Natural killer cell (primary cell): Measurements from ENCODE around the gene PPP1R3G. TPM values are rescaled to one million over a fixed set of nuclear protein-coding genes. Genes with fewer than 3 reads are reported as not detected.

ENCODE experiments used
- ATAC-seq, 3 donors: fragments of 150-1000 bp in 2 of 3; fragments of 200-7000 bp in 1 of 3; cut with Tn5 transposase; 1 replicate in 1 of 3; 2 replicates in 2 of 3; pipeline ENCODE4 v1.10.0; 2021; ENCODE audit warnings: mild to moderate bottlenecking in 2 of 3, moderate library complexity in 2 of 3
- DNase-seq, 2 donors: peaks; one replicate each; pipeline versions ENCODE4 v3.0.0 to v3.0.0-alpha.2; 2013 to 2021; ENCODE audit warnings: mixed read lengths in 1 of 2
- H3K27ac ChIP-seq: one replicate; pipeline ENCODE4 v1.5.1; 2013; ENCODE audit warnings: mild to moderate bottlenecking, low read length
- H3K27me3 ChIP-seq: one replicate; pipeline ENCODE4 v1.6.1; 2013; ENCODE audit warnings: low read length; ENCODE audit not compliant: control insufficient read depth, insufficient read depth
- H3K36me3 ChIP-seq: one replicate; pipeline ENCODE4 v1.6.1; 2013; ENCODE audit warnings: low read length; ENCODE audit not compliant: control insufficient read depth, insufficient read depth
- H3K4me1 ChIP-seq: one replicate; pipeline ENCODE4 v1.6.1; 2013; ENCODE audit warnings: low read length; ENCODE audit not compliant: control insufficient read depth, insufficient read depth
- H3K4me3 ChIP-seq: one replicate; pipeline ENCODE4 v1.5.1; 2013; ENCODE audit warnings: low read length
- H3K9me3 ChIP-seq: one replicate; pipeline ENCODE4 v1.6.1; 2013; ENCODE audit warnings: low read length; ENCODE audit not compliant: control insufficient read depth, insufficient read depth
- H3K27ac Mint-ChIP-seq, 2 donors: one replicate each; pipeline ENCODE4 v1.8.0; 2022; ENCODE audit warnings: mild to moderate bottlenecking in 2 of 2, mixed read lengths in 2 of 2, moderate library complexity in 1 of 2
- H3K27me3 Mint-ChIP-seq, 2 donors: one replicate each; pipeline ENCODE4 v1.8.0; 2022; ENCODE audit warnings: low read depth in 2 of 2, mixed read lengths in 2 of 2
- H3K36me3 Mint-ChIP-seq: one replicate; pipeline ENCODE4 v1.8.0; 2022; ENCODE audit warnings: mixed read lengths
- H3K4me1 Mint-ChIP-seq, 2 donors: one replicate each; pipeline ENCODE4 v1.8.0; 2022; ENCODE audit warnings: mixed read lengths in 2 of 2
- H3K4me3 Mint-ChIP-seq: one replicate; pipeline ENCODE4 v1.8.0; 2022; ENCODE audit warnings: mild to moderate bottlenecking, moderate library complexity, mixed read lengths
- H3K9me3 Mint-ChIP-seq, 2 donors: one replicate each; pipeline ENCODE4 v1.8.0; 2022; ENCODE audit warnings: mixed read lengths in 2 of 2
- CTCF ChIP-seq: fragments of 200-600 bp; IDR thresholded peaks from one replicate; pipeline ENCODE4 v1.8.0; 2022; ENCODE audit warnings: antibody characterized with exemption
- WGBS: methylation state at CpG from one replicate; pipeline ENCODE4 v1.1.7; 2013; ENCODE audit warnings: missing lambda C conversion rate; ENCODE audit not compliant: insufficient coverage; 5-methylcytosine and 5-hydroxymethylcytosine counted together
- intact Hi-C: fragments of 100-400 bp; cut with micrococcal nuclease; formaldehyde crosslinking; loops from one replicate; pipeline ENCODE4 v1.14.2; 2022
- total RNA-seq, 4 donors: library from RNA; stranded (reverse); fragments of 120-200 nt in 1 of 4; gene quantifications; one replicate each; pipeline versions ENCODE4 v1.2.3 to v1.2.4, GENCODE V29; 2013 to 2022

Gene PPP1R3G
- total RNA-seq = under 1 TPM in 1 of 3 donors, not detected in 2; 0.07 TPM
- 0.20 TPM for total RNA-seq (2013)

GRCh38 chr6:5084781-5085647 is at the start of gene PPP1R3G:
TSS of gene PPP1R3G (plus strand) at chr6:5085341. CDS start at chr6:5085486, 145 bp downstream.
- no peaks in the 10 kb centered on the region for H3K9me3 ChIP-seq
- peak within 1 kb of the TSS; percentile 17 for H3K4me3 ChIP-seq
- ATAC-seq = no peak
- DNase-seq = no peak
- Mint-ChIP-seq H3K4me1 (no peaks in the 10 kb centered on the region), H3K4me3 (no peak within 1 kb of the TSS), H3K27me3 (peaks cover 27 to 34% of the 10 kb centered on the region in 2 donors), H3K27ac (no peak within 1 kb of the TSS), H3K9me3 (no peaks in the 10 kb centered on the region), H3K36me3 (no peaks in the 10 kb centered on the region)
- WGBS = under 1% methylated on average over 83 of the region's 83 CpGs
- no peak for TF ChIP-seq CTCF
- H3K27me3 ChIP-seq = peaks cover 4% of the 10 kb centered on the region
- H3K4me1 ChIP-seq = peaks cover 12% of the 10 kb centered on the region
- intact Hi-C loops = no loop called here
- H3K36me3 ChIP-seq = no peaks in the 10 kb centered on the region
- H3K27ac ChIP-seq = no peak within 1 kb of the TSS

GRCh38 chr6:5036269-5036668 is 48.9 kb upstream of the PPP1R3G start:
- H3K27me3 Mint-ChIP-seq = peaks cover 4 to 7% of the 10 kb centered on the region in 2 donors
- no peak overlapping the region for H3K27ac Mint-ChIP-seq
- no peaks in the 10 kb centered on the region for H3K9me3 Mint-ChIP-seq
- Histone ChIP-seq H3K27me3 (no peaks in the 10 kb centered on the region), H3K36me3 (no peaks in the 10 kb centered on the region), H3K4me3 (no peak overlapping the region), H3K9me3 (no peaks in the 10 kb centered on the region), H3K4me1 (no peaks in the 10 kb centered on the region), H3K27ac (no peak overlapping the region)
- H3K36me3 Mint-ChIP-seq = no peaks in the 10 kb centered on the region
- H3K4me3 Mint-ChIP-seq = no peak overlapping the region
- ATAC-seq (no peak), DNase-seq (no peak)
- intact Hi-C loops = no loop called here
- TF ChIP-seq CTCF = no peak
- WGBS = 63% methylated on average over 8 of the region's 8 CpGs
- no peaks in the 10 kb centered on the region for H3K4me1 Mint-ChIP-seq

- Mint-ChIP-seq H3K36me3 (no peaks in the 10 kb centered on the region), H3K27ac (no peak overlapping the region), H3K9me3 (no peaks in the 10 kb centered on the region), H3K4me1 (no peaks in the 10 kb centered on the region), H3K27me3 (no peaks in the 10 kb centered on the region), H3K4me3 (no peak overlapping the region)
- H3K4me3 ChIP-seq = no peak overlapping the region
- no peaks in the 10 kb centered on the region for H3K36me3 ChIP-seq
- intact Hi-C loops = no loop called here
- ATAC-seq (no peak), DNase-seq (no peak)
- no peaks in the 10 kb centered on the region for H3K4me1 ChIP-seq
- H3K9me3 ChIP-seq = no peaks in the 10 kb centered on the region
- no peak for TF ChIP-seq CTCF
- H3K27me3 ChIP-seq = no peaks in the 10 kb centered on the region
- 58% methylated on average over 2 of the region's 2 CpGs for WGBS
- H3K27ac ChIP-seq = no peak overlapping the region
These were observed 43.2 kb upstream of the PPP1R3G start for GRCh38 chr6:5041955-5042354.
